Right kidney (tissue), 9 donors: ENCODE results near the gene C20orf204.
"Not testable (repeated sequence)": the region's sequence is repeated elsewhere in the genome, so short reads cannot be mapped to it uniquely, and the experiment has no call there.

Experiments used
- DNase-seq: peaks from one replicate; pipeline ENCODE4 v3.0.0-alpha.2; 2016
- long read RNA-seq, 8 donors: transcript quantifications; one replicate each; lab custom pipeline, GENCODE V29; 2026

C20orf204 gene
- long read RNA-seq, donor 1, partial matches to known transcripts = 0 of 2 reads
- long read RNA-seq, donor 1, other reads (novel, unspliced or antisense) = 0 of 2 reads
- long read RNA-seq, donor 2 = 0 reads
- long read RNA-seq, donor 3 = 0 reads
- long read RNA-seq, donor 4, partial matches to known transcripts = 0 of 1 reads
- long read RNA-seq, donor 4, other reads (novel, unspliced or antisense) = 0 of 1 reads
- long read RNA-seq, donor 5, partial matches to known transcripts = 0 of 2 reads
- long read RNA-seq, donor 5, other reads (novel, unspliced or antisense) = 0 of 2 reads
- long read RNA-seq, donor 6, partial matches to known transcripts = 0 of 1 reads
- long read RNA-seq, donor 6, other reads (novel, unspliced or antisense) = 0 of 1 reads
- long read RNA-seq, donor 7 = 0 reads
- long read RNA-seq, donor 8 = 0 reads

DNA sequence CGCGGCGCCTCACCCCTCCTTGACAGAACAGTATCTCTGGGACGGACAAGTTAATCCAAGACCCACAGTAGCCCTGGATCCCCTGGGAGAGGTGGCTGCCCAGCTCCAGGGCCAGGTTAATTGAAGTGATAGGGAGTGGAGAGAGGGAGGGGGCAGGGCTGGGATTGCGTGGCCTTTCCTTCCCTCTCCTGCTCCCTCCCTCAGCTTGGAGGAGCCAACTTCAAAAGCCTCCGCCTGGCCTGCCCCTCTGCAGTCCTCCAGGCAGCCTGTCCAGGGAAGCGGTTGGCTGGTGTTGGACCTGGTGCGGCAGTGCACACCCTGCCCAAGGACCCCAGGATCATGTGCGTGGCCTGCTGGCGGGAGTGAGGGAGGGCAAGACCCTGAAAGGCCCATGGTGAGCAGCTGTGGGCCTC, at the start of gene C20orf204:
Gene C20orf204, plus strand, starts transcription at position 250 of the 413 bp plus-strand sequence. Its CDS starts 142 bp downstream, at position 392.
- DNase-seq = no peak

DNA sequence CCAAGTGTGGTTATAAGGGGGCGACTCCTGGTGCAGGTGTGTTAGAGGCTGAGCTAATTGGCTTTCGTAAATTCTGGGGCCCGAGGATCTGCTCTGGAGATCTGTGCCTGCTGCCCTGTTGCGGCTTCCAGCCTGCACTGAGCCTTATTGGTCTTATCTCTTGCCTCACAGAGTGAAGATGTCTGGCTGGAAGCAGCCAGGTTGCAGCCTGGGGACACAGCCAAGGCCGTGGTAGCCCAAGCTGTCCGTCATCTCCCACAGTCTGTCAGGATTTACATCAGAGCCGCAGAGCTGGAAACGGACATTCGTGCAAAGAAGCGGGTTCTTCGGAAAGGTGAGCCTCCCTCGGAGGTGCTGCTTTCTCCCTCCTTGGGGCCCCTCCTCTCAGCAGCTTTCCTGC, 35.1 kb upstream of the C20orf204 start:
- no peak for DNase-seq

GRCh38 chr20:64001607-64002011, 34.4 kb upstream of the C20orf204 start:
- DNase-seq = no peak

GRCh38 chr20:64003960-64004725, 31.8 kb upstream of the C20orf204 start:
- no peak for DNase-seq

DNA sequence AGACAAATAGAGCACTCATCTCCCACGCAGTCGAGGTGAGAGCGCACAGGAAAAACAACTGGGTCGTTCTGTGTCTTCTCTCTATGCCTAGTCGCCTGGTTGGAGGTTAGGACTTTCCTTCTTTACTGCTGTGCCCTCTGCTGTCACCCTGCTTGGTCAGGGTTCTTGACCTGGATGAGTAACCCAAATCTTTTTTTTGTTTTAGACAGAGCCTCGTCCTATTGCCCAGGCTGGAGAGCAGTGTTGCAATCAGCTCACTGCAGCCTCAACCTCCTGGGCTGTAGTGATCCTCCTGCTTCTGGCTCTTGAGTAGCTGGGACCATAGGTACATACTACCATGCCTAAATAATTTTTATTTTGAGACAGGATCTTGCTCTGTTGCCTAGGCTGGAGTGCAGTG, 30.6 kb upstream of the C20orf204 start:
- no peak for DNase-seq

GRCh38 chr20:64006490-64006889, 29.5 kb upstream of the C20orf204 start:
- DNase-seq = no peak

- DNase-seq = no peak
These were observed 29.1 kb upstream of the C20orf204 start for GRCh38 chr20:64006902-64007301.

GRCh38 chr20:64009811-64010387, 26.1 kb upstream of the C20orf204 start:
- no peak for DNase-seq

- no peak for DNase-seq
These were observed 25.2 kb upstream of the C20orf204 start for GRCh38 chr20:64010711-64011237.

GRCh38 chr20:64011366-64011779, 24.6 kb upstream of the C20orf204 start:
- no peak for DNase-seq

- not testable (repeated sequence) for DNase-seq
These were observed 23.4 kb upstream of the C20orf204 start for GRCh38 chr20:64012385-64013154.

- no peak for DNase-seq
These were observed 20.3 kb upstream of the C20orf204 start for GRCh38 chr20:64015635-64016034.

- no peak for DNase-seq
These were observed 14.6 kb upstream of the C20orf204 start for GRCh38 chr20:64021124-64021975.

- DNase-seq = no peak
These were observed 13.2 kb upstream of the C20orf204 start for GRCh38 chr20:64022671-64023360.

DNA sequence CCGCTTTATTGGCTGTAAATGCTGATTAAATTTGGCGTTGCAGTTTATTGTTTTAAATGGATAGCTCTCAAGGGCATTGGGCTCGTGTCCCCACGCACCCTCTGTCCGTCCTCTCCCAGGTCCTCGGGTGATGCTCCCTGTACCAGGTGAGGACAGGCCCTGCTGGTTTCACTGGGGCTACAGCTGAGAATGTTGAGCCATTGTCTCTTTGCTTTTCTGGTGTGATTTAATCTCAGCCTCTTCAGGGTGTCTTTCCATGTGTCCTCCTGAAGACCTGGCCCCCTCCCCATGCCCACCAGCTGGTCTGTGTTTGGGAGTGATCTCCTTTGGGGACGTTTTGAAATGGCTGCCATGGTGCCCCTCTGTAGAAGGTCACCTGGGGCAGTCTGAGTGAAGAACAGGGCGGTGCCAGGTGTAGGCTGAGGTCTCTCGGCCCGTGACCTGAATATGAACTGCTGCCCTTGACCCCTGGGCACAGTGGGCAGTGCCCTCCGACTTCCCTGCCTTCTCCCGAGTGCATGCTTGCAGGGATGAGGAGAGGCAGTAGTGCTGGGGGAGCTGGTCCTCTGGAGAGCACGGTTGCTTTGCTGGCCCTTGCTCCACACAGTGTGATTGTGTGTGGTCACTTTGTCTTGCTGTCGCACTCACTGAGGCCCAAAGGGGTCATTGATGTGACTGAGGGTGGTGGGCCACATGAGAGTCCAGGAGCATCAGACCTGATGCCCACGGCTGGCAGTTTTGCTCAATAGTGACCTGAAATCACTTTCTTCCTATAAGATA, 12.4 kb upstream of the C20orf204 start:
- DNase-seq = no peak

DNA sequence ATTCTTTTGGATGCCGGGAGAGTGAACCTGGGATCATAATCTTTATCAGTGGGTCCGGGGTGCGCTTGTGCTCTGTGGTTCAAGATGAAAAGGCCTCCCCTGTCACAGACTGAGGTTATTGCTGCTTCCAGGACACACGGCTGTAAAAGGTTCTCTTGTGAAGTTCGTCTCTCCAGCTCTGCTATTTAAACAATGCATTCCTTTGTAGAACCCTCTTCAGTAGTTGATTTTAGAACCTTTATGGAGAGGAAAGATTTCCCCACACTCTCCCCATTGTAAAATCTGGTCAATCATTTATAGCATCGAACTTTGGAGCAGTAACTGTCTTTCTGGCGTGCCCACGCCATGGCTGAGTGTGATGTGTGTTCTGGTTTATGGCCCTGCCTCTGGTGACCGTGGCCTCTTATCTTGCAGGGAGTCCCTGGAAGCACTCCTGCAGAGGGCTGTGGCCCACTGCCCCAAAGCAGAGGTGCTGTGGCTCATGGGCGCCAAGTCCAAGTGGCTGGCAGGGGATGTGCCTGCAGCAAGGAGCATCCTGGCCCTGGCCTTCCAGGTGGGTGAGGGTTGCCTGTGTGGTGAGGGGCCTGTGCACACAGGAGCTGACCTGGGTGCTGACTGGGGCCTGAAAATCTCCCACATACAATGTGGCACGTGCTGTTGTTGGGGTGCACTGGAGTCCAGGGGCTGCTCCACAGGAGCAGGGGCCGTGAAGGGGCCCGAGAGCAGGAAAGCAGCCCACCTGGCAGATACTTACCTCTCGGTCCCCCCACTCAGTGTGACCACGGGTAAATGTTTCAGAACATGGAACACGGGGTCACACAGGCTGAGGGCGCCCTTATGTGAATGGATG, 11.6 kb upstream of the C20orf204 start:
- no peak for DNase-seq

DNA sequence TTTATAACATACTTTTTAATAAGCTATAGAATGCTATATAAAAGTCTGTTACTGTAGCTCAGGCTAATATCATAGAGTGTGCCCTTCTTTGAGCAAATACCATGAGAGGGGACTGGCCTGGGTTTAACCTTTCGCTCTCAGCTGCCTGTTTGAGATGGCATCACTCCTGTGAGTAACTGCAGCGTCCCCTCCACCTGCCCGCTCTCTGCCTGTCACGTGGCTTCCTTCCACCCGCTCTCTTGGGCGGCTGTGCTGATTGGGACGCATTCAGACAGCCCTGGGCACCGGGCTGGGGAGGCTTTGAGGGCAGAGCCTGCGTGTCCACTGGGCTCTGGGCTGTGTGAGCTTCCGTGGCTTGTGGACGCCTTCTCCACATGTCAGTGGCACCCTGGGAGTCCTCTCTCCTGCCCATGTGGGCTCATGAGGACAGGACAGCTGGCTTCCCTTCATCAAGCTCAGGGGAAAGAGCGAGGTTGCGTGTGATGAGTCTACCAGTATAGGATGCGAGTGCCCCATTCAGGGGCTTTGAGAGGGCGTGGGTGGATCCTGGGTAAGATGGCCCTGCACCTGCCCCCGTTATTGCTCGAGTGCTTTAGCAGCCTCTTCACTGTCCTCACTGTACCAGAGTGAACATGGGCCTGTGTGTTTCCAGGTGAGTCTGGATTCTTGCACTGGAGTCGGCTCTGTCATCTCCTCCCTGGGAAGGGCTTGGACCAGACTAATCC, 10.7 kb upstream of the C20orf204 start:
- DNase-seq = no peak
